ENCODE measurements around the gene GRHPR. TPM values are rescaled to one million over a fixed set of nuclear protein-coding genes. Genes with fewer than 3 reads are reported as not detected.

The GRHPR gene
- polyA plus RNA-seq, 1 donor from 2014 or later, result 128 TPM

- TF ChIP-seq MXI1 (conservative IDR thresholded peaks at IDR 0.05; ENCODE audit: poor library complexity, severe bottlenecking) (no peak), SMC3 (conservative IDR thresholded peaks at IDR 0.05; ENCODE audit: poor library complexity) (no peak), EP300 (conservative IDR thresholded peaks at IDR 0.05; ENCODE audit: poor library complexity, severe bottlenecking) (no peak), TAF1 (IDR thresholded peaks at IDR 0.05; ENCODE audit: low read depth) (no peak), POLR2AphosphoS5 (IDR thresholded peaks at IDR 0.05) (no peak), EZH2 (IDR thresholded peaks at IDR 0.05; ENCODE audit: borderline replicate concordance, insufficient read depth, low read length, poor library complexity, severe bottlenecking) (no peak), RAD21 (conservative IDR thresholded peaks at IDR 0.05) (no peak)
- TF ChIP-seq, protein P1, sequence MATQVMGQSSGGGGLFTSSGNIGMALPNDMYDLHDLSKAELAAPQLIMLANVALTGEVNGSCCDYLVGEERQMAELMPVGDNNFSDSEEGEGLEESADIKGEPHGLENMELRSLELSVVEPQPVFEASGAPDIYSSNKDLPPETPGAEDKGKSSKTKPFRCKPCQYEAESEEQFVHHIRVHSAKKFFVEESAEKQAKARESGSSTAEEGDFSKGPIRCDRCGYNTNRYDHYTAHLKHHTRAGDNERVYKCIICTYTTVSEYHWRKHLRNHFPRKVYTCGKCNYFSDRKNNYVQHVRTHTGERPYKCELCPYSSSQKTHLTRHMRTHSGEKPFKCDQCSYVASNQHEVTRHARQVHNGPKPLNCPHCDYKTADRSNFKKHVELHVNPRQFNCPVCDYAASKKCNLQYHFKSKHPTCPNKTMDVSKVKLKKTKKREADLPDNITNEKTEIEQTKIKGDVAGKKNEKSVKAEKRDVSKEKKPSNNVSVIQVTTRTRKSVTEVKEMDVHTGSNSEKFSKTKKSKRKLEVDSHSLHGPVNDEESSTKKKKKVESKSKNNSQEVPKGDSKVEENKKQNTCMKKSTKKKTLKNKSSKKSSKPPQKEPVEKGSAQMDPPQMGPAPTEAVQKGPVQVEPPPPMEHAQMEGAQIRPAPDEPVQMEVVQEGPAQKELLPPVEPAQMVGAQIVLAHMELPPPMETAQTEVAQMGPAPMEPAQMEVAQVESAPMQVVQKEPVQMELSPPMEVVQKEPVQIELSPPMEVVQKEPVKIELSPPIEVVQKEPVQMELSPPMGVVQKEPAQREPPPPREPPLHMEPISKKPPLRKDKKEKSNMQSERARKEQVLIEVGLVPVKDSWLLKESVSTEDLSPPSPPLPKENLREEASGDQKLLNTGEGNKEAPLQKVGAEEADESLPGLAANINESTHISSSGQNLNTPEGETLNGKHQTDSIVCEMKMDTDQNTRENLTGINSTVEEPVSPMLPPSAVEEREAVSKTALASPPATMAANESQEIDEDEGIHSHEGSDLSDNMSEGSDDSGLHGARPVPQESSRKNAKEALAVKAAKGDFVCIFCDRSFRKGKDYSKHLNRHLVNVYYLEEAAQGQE (IDR thresholded peaks at IDR 0.05; ENCODE audit: borderline replicate concordance), result no peak
- TF ChIP-seq, protein P2, sequence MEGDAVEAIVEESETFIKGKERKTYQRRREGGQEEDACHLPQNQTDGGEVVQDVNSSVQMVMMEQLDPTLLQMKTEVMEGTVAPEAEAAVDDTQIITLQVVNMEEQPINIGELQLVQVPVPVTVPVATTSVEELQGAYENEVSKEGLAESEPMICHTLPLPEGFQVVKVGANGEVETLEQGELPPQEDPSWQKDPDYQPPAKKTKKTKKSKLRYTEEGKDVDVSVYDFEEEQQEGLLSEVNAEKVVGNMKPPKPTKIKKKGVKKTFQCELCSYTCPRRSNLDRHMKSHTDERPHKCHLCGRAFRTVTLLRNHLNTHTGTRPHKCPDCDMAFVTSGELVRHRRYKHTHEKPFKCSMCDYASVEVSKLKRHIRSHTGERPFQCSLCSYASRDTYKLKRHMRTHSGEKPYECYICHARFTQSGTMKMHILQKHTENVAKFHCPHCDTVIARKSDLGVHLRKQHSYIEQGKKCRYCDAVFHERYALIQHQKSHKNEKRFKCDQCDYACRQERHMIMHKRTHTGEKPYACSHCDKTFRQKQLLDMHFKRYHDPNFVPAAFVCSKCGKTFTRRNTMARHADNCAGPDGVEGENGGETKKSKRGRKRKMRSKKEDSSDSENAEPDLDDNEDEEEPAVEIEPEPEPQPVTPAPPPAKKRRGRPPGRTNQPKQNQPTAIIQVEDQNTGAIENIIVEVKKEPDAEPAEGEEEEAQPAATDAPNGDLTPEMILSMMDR (IDR thresholded peaks at IDR 0.05; ENCODE audit: poor library complexity, severe bottlenecking), result no peak
- H3K9me2 ChIP-seq (ENCODE audit: insufficient read depth, low read length), result no peaks in the 10 kb centered on the region
These were observed 15.7 kb upstream of the GRHPR start for GRCh38 chr9:37406603-37407401.

GRCh38 chr9:37407468-37407867 lies 15.0 kb upstream of the GRHPR start:
- H3K4me3 ChIP-seq (ENCODE audit: low read length), result no peak overlapping the region
- H3K9me2 ChIP-seq (ENCODE audit: insufficient read depth, low read length), result no peaks in the 10 kb centered on the region
- no peaks in the 10 kb centered on the region for H3K9me3 ChIP-seq (ENCODE audit: low read length)
- H3K4me2 ChIP-seq (ENCODE audit: low read length), result no peak overlapping the region
- no peaks in the 10 kb centered on the region for H3F3A ChIP-seq (ENCODE audit: insufficient read depth, low read length, poor library complexity, severe bottlenecking)
- H3K27ac ChIP-seq (ENCODE audit: low read length), result no peak overlapping the region
- no peak overlapping the region for H3K9ac ChIP-seq (ENCODE audit: low read length)
- H4K20me1 ChIP-seq (ENCODE audit: insufficient read depth), result no peaks in the 10 kb centered on the region
- H3K36me3 ChIP-seq (ENCODE audit: insufficient read depth, low read length), result no peaks in the 10 kb centered on the region
- no peak overlapping the region for H2AFZ ChIP-seq (ENCODE audit: low read depth, low read length)
- no peaks in the 10 kb centered on the region for H3K27me3 ChIP-seq (ENCODE audit: insufficient read depth, low read depth, low read length)
- TF ChIP-seq POLR2AphosphoS5 (IDR thresholded peaks at IDR 0.05), result no peak
- TF ChIP-seq EP300 (conservative IDR thresholded peaks at IDR 0.05; ENCODE audit: poor library complexity, severe bottlenecking), result no peak
- TF ChIP-seq SMC3 (conservative IDR thresholded peaks at IDR 0.05; ENCODE audit: poor library complexity), result no peak
- TF ChIP-seq, protein P1 (IDR thresholded peaks at IDR 0.05; ENCODE audit: borderline replicate concordance), result no peak
- TF ChIP-seq RAD21 (conservative IDR thresholded peaks at IDR 0.05), result no peak
- TF ChIP-seq MXI1 (conservative IDR thresholded peaks at IDR 0.05; ENCODE audit: poor library complexity, severe bottlenecking), result no peak
- TF ChIP-seq TAF1 (IDR thresholded peaks at IDR 0.05; ENCODE audit: low read depth), result no peak
- TF ChIP-seq, protein P2 (IDR thresholded peaks at IDR 0.05; ENCODE audit: poor library complexity, severe bottlenecking), result no peak
- no peak for TF ChIP-seq EZH2 (IDR thresholded peaks at IDR 0.05; ENCODE audit: borderline replicate concordance, insufficient read depth, low read length, poor library complexity, severe bottlenecking)
- H3K79me2 ChIP-seq (replicated peaks; ENCODE audit: insufficient read depth, low read length), result no peaks in the 10 kb centered on the region

More at GRCh38 chr9:37406603-37407401, 15.7 kb upstream of the GRHPR start:
- no peak overlapping the region for H3K4me2 ChIP-seq (ENCODE audit: low read length)
- no peaks in the 10 kb centered on the region for H4K20me1 ChIP-seq (ENCODE audit: insufficient read depth)
- H3K9ac ChIP-seq (ENCODE audit: low read length), result no peak overlapping the region
- H3K36me3 ChIP-seq (ENCODE audit: insufficient read depth, low read length), result no peaks in the 10 kb centered on the region
- no peaks in the 10 kb centered on the region for H3K27me3 ChIP-seq (ENCODE audit: insufficient read depth, low read depth, low read length)
- no peak overlapping the region for H2AFZ ChIP-seq (ENCODE audit: low read depth, low read length)
- H3K79me2 ChIP-seq (replicated peaks; ENCODE audit: insufficient read depth, low read length), result no peaks in the 10 kb centered on the region
- no peak overlapping the region for H3K27ac ChIP-seq (ENCODE audit: low read length)
- H3K4me3 ChIP-seq (ENCODE audit: low read length), result no peak overlapping the region
- H3K9me3 ChIP-seq (ENCODE audit: low read length), result no peaks in the 10 kb centered on the region
- no peaks in the 10 kb centered on the region for H3F3A ChIP-seq (ENCODE audit: insufficient read depth, low read length, poor library complexity, severe bottlenecking)
